GM21576 (cell line): Measurements from ENCODE around the gene FAM210A.

ENCODE experiments used
- ATAC-seq: cut with Tn5 transposase; IDR thresholded peaks from one replicate; pipeline ENCODE4 v1.9.1; 2021; ENCODE audit warnings: mild to moderate bottlenecking, moderate library complexity; ENCODE audit not compliant: unreplicated experiment

FAM210A gene

GRCh38 chr18:13624563-13625237, 101.7 kb downstream of the FAM210A start:
- ATAC-seq, result no peak

- no peak for ATAC-seq
Observed at GRCh38 chr18:13623871-13624270, 102.5 kb downstream of the FAM210A start.

GRCh38 chr18:13623348-13623747, 103.0 kb downstream of the FAM210A start:
- ATAC-seq, result no peak

- ATAC-seq, result no peak
Observed at GRCh38 chr18:13622751-13623150, 103.6 kb downstream of the FAM210A start.

GRCh38 chr18:13621886-13622619, 104.3 kb downstream of the FAM210A start:
- no peak for ATAC-seq

- ATAC-seq, result no peak
Observed at GRCh38 chr18:13621446-13621849, 104.9 kb downstream of the FAM210A start.

GRCh38 chr18:13620818-13621445, 105.4 kb downstream of the FAM210A start:
- ATAC-seq, result no peak

- no peak for ATAC-seq
Observed at GRCh38 chr18:13620206-13620672, 106.1 kb downstream of the FAM210A start.

- no peak for ATAC-seq
Observed at GRCh38 chr18:13619505-13620205, 106.7 kb downstream of the FAM210A start.

GRCh38 chr18:13618760-13619438, 107.5 kb downstream of the FAM210A start:
- no peak for ATAC-seq

- no peak for ATAC-seq
Observed at GRCh38 chr18:13617826-13618515, 108.4 kb downstream of the FAM210A start.

GRCh38 chr18:13616525-13617035, 109.8 kb downstream of the FAM210A start:
- no peak for ATAC-seq

GRCh38 chr18:13616041-13616440, 110.3 kb downstream of the FAM210A start:
- no peak for ATAC-seq

- no peak for ATAC-seq
Observed at GRCh38 chr18:13615432-13615861, 110.9 kb downstream of the FAM210A start.

- ATAC-seq, result no peak
Observed at GRCh38 chr18:13614641-13615288, 111.6 kb downstream of the FAM210A start.

GRCh38 chr18:13613591-13614501, 112.5 kb downstream of the FAM210A start:
- no peak for ATAC-seq
